K562 (cell line): Measurements from ENCODE around the gene USP48. TPM values are rescaled to one million over a fixed set of nuclear protein-coding genes. Genes with fewer than 3 reads are reported as not detected.

ENCODE experiments used
- ATF2 ChIP-seq: sonication (generic); formaldehyde crosslinking; IDR thresholded peaks from 2 replicates; pipeline ENCODE4 v1.8.1; 2022; ENCODE audit warnings: missing genetic modification reagents
- CHD1 ChIP-seq: fragments of 200-600 bp; sonication (generic); IDR thresholded peaks from one replicate; pipeline ENCODE4 v1.6.1; 2012; ENCODE audit warnings: mild to moderate bottlenecking, moderate library complexity, low read length, inconsistent platforms
- E2F6 ChIP-seq, 2 experiments: IDR thresholded peaks; 2 replicates each; pipeline ENCODE4 v1.6.1; 2011; ENCODE audit warnings: borderline replicate concordance in 1 of 2, control low read depth in 1 of 2, low read depth in 1 of 2, low read length in 1 of 2, mild to moderate bottlenecking in 1 of 2, mixed read lengths in 1 of 2, moderate library complexity in 1 of 2; ENCODE audit not compliant: insufficient read depth in 1 of 2, insufficient read length in 1 of 2, poor library complexity in 1 of 2, severe bottlenecking in 1 of 2; ENCODE audit errors: extremely low read depth in 1 of 2
- E4F1 ChIP-seq: fragments of 250-450 bp; sonication (Bioruptor Pico); IDR thresholded peaks from 2 replicates; pipeline ENCODE4 v1.5.0; 2021; ENCODE audit warnings: mild to moderate bottlenecking, borderline replicate concordance
- GTF2A2 ChIP-seq: IDR thresholded peaks from 2 replicates; pipeline ENCODE4 v1.6.1; 2016; ENCODE audit warnings: mild to moderate bottlenecking, missing genetic modification characterization, missing compliant biosample characterization
- GTF2E2 ChIP-seq: fragments of 200-800 bp; sonication (Bioruptor generic); IDR thresholded peaks from 2 replicates; pipeline ENCODE4 v1.6.1; 2016; ENCODE audit warnings: missing genetic modification characterization, missing compliant biosample characterization
- HMGXB4 ChIP-seq: sonication (generic); formaldehyde crosslinking; IDR thresholded peaks from 2 replicates; pipeline ENCODE4 v1.8.1; 2023; ENCODE audit warnings: mild to moderate bottlenecking, missing genetic modification reagents
- NFYB ChIP-seq: IDR thresholded peaks from 2 replicates; pipeline ENCODE4 v1.6.1; 2011; ENCODE audit warnings: mild to moderate bottlenecking, moderate library complexity; ENCODE audit not compliant: insufficient read length; ENCODE audit errors: extremely low read depth
- PTTG1 ChIP-seq: fragments of 450-650 bp; IDR thresholded peaks from 2 replicates; pipeline ENCODE4 v1.6.1; 2016; ENCODE audit warnings: low read depth, mild to moderate bottlenecking, missing genetic modification characterization, missing compliant biosample characterization
- SRSF1 ChIP-seq: fragments of 200-400 bp; formaldehyde crosslinking; IDR thresholded peaks from 2 replicates; pipeline ENCODE4 v1.6.1; 2017; ENCODE audit warnings: mild to moderate bottlenecking, low read depth, low read length, moderate library complexity
- STAG1 ChIP-seq: sonication (generic); formaldehyde crosslinking; IDR thresholded peaks from 2 replicates; pipeline ENCODE4 v1.5.0; 2020; ENCODE audit warnings: missing genetic modification reagents, borderline replicate concordance
- TBP ChIP-seq: optimal IDR thresholded peaks from 2 replicates; pipeline ENCODE3; 2011; ENCODE audit warnings: low read depth, low read length, improper control_type of control experiment
- U2AF1 ChIP-seq: fragments of 200-400 bp; formaldehyde crosslinking; optimal IDR thresholded peaks from 2 replicates; pipeline ENCODE3; 2017; ENCODE audit warnings: mild to moderate bottlenecking, low read depth, low read length, moderate library complexity
- ZMIZ1 ChIP-seq, 2 experiments: fragments of 150-350 bp in 1 of 2; IDR thresholded peaks; 2 replicates each; pipeline ENCODE4 v1.6.1; 2012 to 2016; ENCODE audit warnings: low read depth in 2 of 2, low read length in 2 of 2, mild to moderate bottlenecking in 1 of 2, moderate library complexity in 1 of 2
- ZNF140 ChIP-seq: fragments of 250-450 bp; sonication (Bioruptor Pico); IDR thresholded peaks from 2 replicates; pipeline ENCODE4 v1.8.0; 2021; ENCODE audit warnings: moderate library complexity, mild to moderate bottlenecking, inconsistent platforms
- ZNF212 ChIP-seq: fragments of 450-650 bp; formaldehyde crosslinking; IDR thresholded peaks from 2 replicates; pipeline ENCODE4 v1.4.0; 2020; ENCODE audit warnings: mild to moderate bottlenecking
- polyA plus RNA-seq, 8 experiments: library from polyadenylated mRNA; depleted of rRNA in 4 of 8; stranded (reverse) in 5 of 8; unstranded in 3 of 8; fragments of >200 nt; fragmentation: Nextera tagmentation in 2 of 8; fragmentation: Illumina TruSeq in 1 of 8; extraction: Ambion mirVana in 2 of 8; extraction: Trizol in 1 of 8; gene quantifications; 2 replicates each; pipeline versions ENCODE4 v1.2.1 to v1.2.3, GENCODE V29; 2011 to 2014; ENCODE audit warnings: inconsistent platforms in 1 of 8, missing spikeins in 1 of 8
- total RNA-seq, 7 experiments: library from RNA; depleted of rRNA in 6 of 7; stranded (reverse); fragments of >200 nt in 6 of 7; fragmentation: Illumina TruSeq in 2 of 7; extraction: Trizol in 2 of 7; gene quantifications; 2 replicates each; pipeline versions ENCODE4 v1.2.1 to v1.2.3, GENCODE V29; 2011 to 2021; ENCODE audit warnings: low replicate concordance in 1 of 7

Gene USP48
- total and polyA plus RNA-seq, 9 of the 15 experiments (the other 6 are each of a cell fraction or from before 2014, with no cell fraction given): 23.3 to 123 (median 106) TPM

GRCh38 chr1:21654209-21654608, 128.7 kb downstream of the USP48 start (continued):
- TF ChIP-seq E4F1 (CRISPR knock-in tag): no peak
- TF ChIP-seq E2F6 (IDR thresholded peaks at IDR 0.05; ENCODE audit: borderline replicate concordance in 1 of 2, extremely low read depth in 1 of 2, insufficient read depth in 1 of 2, insufficient read length in 1 of 2, low read depth in 1 of 2, low read length in 1 of 2, poor library complexity in 1 of 2, severe bottlenecking in 1 of 2): no peak
- TF ChIP-seq HMGXB4: no peak
- TF ChIP-seq ATF2: no peak
- no peak for TF ChIP-seq PTTG1
- no peak for TF ChIP-seq TBP
- no peak for TF ChIP-seq STAG1 (CRISPR knock-in tag)
- TF ChIP-seq ZNF140: no peak
- TF ChIP-seq ZMIZ1 (IDR thresholded peaks at IDR 0.05; ENCODE audit: low read depth in 2 of 2, low read length in 2 of 2): no peak
- no peak for TF ChIP-seq GTF2E2 (tag)
- TF ChIP-seq GTF2A2 (tag): no peak
- TF ChIP-seq CHD1: no peak
- TF ChIP-seq SRSF1: no peak
- no peak for TF ChIP-seq ZNF212
- no peak for TF ChIP-seq U2AF1
- no peak for TF ChIP-seq NFYB
